C4-2B (cell line): Measurements from ENCODE around the gene HOXC10.
A peak's percentile ranks its signal among the peaks of the same experiment; 100 is the strongest.

Experiments
- ZFX ChIP-seq: fragments of 450-650 bp; IDR thresholded peaks from 2 replicates; pipeline ENCODE4 v1.6.1; 2017
- TF ChIP-seq, protein P1 (sequence below): fragments of 450-650 bp; conservative IDR thresholded peaks from 2 replicates; pipeline ENCODE4 v1.5.1; 2017; ENCODE audit warnings: mild to moderate bottlenecking

DNA sequence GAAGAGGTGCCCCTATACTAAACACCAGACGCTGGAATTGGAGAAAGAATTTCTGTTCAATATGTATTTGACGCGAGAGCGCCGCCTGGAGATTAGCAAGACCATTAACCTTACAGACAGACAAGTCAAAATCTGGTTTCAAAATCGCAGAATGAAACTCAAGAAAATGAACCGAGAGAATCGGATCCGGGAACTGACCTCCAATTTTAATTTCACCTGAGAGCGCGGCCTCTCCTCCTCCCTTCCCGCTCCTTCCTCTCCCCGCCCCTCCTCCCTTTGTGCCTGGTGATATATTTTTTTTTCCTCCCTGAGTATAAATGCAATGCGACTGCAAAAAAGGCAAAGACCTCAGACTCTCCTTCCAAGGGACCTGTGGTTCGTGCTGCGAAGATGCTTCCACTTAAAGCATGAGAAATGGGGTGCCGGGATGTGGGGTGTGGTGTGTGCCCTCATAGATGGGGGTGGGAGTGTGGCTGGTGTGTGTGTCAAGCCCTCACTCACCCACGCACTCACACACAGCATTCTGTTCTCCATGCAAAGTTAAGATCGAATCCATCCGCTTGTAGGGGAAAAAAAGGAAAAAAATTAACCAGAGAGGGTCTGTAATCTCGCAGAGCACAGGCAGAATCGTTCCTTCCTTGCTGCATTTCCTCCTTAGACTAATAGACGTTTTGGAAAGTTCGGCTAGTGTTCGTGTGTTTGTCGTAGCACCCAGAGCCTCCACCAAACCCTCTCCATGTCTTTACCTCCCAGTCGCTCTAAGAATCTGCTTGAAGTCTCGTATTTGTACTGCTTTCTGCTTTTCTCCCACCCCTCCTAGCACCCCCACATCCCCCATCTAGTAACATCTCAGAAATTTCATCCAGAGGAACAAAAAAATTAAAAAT lies 4.5 kb downstream of the HOXC10 start:
- TF ChIP-seq, protein P1, sequence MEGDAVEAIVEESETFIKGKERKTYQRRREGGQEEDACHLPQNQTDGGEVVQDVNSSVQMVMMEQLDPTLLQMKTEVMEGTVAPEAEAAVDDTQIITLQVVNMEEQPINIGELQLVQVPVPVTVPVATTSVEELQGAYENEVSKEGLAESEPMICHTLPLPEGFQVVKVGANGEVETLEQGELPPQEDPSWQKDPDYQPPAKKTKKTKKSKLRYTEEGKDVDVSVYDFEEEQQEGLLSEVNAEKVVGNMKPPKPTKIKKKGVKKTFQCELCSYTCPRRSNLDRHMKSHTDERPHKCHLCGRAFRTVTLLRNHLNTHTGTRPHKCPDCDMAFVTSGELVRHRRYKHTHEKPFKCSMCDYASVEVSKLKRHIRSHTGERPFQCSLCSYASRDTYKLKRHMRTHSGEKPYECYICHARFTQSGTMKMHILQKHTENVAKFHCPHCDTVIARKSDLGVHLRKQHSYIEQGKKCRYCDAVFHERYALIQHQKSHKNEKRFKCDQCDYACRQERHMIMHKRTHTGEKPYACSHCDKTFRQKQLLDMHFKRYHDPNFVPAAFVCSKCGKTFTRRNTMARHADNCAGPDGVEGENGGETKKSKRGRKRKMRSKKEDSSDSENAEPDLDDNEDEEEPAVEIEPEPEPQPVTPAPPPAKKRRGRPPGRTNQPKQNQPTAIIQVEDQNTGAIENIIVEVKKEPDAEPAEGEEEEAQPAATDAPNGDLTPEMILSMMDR, result peak; percentile 88
- no peak for TF ChIP-seq ZFX
